Ramos (cell line): ENCODE results near the gene APCS.

ENCODE experiments used
- in situ Hi-C: fragments of 300-500 bp; cut with MboI; formaldehyde crosslinking; loops from one replicate; pipeline ENCODE4 v1.14.3; 2022; ENCODE audit warnings: low sequenced_read_pairs; ENCODE audit not compliant: unreplicated experiment

APCS gene

GRCh38 chr1:159587461-159587951 is at the start of gene APCS:
APCS (plus strand) TSS chr1:159587826; CDS start chr1:159587922, 96 bp downstream.
- in situ Hi-C loops, result no loop called here

- in situ Hi-C loops, result no loop called here
Observed at GRCh38 chr1:159548126-159548525, 39.5 kb upstream of the APCS start.

- in situ Hi-C loops, result no loop called here
Observed at GRCh38 chr1:159554261-159554660, 33.4 kb upstream of the APCS start.

- in situ Hi-C loops, result no loop called here
Observed at GRCh38 chr1:159554696-159555095, 32.9 kb upstream of the APCS start.

GRCh38 chr1:159556931-159557369 is 30.7 kb upstream of the APCS start:
- in situ Hi-C loops, result no loop called here

GRCh38 chr1:159560599-159560998 is 27.0 kb upstream of the APCS start:
- in situ Hi-C loops, result no loop called here

- in situ Hi-C loops, result no loop called here
Observed at GRCh38 chr1:159561497-159561896, 26.1 kb upstream of the APCS start.

GRCh38 chr1:159562680-159563079 is 24.9 kb upstream of the APCS start:
- in situ Hi-C loops, result no loop called here

GRCh38 chr1:159577446-159577845 is 10.2 kb upstream of the APCS start:
- in situ Hi-C loops, result no loop called here

GRCh38 chr1:159580340-159580739 is 7.3 kb upstream of the APCS start:
- in situ Hi-C loops, result no loop called here

GRCh38 chr1:159581422-159581821 is 6.2 kb upstream of the APCS start:
- in situ Hi-C loops, result no loop called here

GRCh38 chr1:159584536-159584935 is 3.1 kb upstream of the APCS start:
- in situ Hi-C loops, result no loop called here

- in situ Hi-C loops, result no loop called here
Observed at GRCh38 chr1:159591981-159592380, 4.4 kb downstream of the APCS start.

- in situ Hi-C loops, result no loop called here
Observed at GRCh38 chr1:159594625-159595405, 7.2 kb downstream of the APCS start.

GRCh38 chr1:159598196-159598595 is 10.6 kb downstream of the APCS start:
- in situ Hi-C loops, result no loop called here

GRCh38 chr1:159600894-159601293 is 13.3 kb downstream of the APCS start:
- in situ Hi-C loops, result no loop called here

GRCh38 chr1:159602501-159602999 is 14.9 kb downstream of the APCS start:
- in situ Hi-C loops, result no loop called here

GRCh38 chr1:159612211-159612885 is 24.7 kb downstream of the APCS start:
- in situ Hi-C loops, result no loop called here

GRCh38 chr1:159632922-159633321 is 45.3 kb downstream of the APCS start:
- in situ Hi-C loops, result no loop called here
